Esophagus squamous epithelium (tissue), 5 donors: ENCODE results near the gene OBSCN. TPM values are rescaled to one million over a fixed set of nuclear protein-coding genes. Genes with fewer than 3 reads are reported as not detected.
A peak's percentile ranks its signal among the peaks of the same experiment; 100 is the strongest.

ENCODE experiments used
- DNase-seq: peaks from one replicate; lab custom pipeline; 2025; lab: John Stamatoyannopoulos, UW
- H3K27ac ChIP-seq, 4 donors: fragments of 200-600 bp; sonication (generic); one replicate each; pipeline ENCODE4 v1.5.1; 2016 to 2019; ENCODE audit warnings: mild to moderate bottlenecking in 1 of 4
- H3K27me3 ChIP-seq, 4 donors: fragments of 200-600 bp; sonication (generic); 1 replicate in 3 of 4; 2 replicates in 1 of 4; pipeline versions ENCODE4 v1.5.1 to v1.6.0; 2017 to 2021; ENCODE audit warnings: antibody characterized with exemption in 1 of 4
- H3K36me3 ChIP-seq, 3 donors: fragments of 200-600 bp; sonication (generic); one replicate each; pipeline ENCODE4 v1.5.1; 2016 to 2019
- H3K4me1 ChIP-seq, 3 donors: fragments of 200-600 bp; sonication (generic); one replicate each; pipeline ENCODE4 v1.5.1; 2017 to 2019
- H3K4me3 ChIP-seq, 4 donors: fragments of 200-600 bp; sonication (generic); 1 replicate in 3 of 4; 2 replicates in 1 of 4; pipeline ENCODE4 v1.5.1; 2016 to 2019; ENCODE audit warnings: mild to moderate bottlenecking in 2 of 4, moderate library complexity in 1 of 4
- H3K9me3 ChIP-seq, 3 donors: fragments of 200-600 bp; sonication (generic); one replicate each; pipeline ENCODE4 v1.5.1; 2016 to 2019
- POLR2A ChIP-seq, 4 donors: fragments of 450-650 bp; IDR thresholded peaks; one replicate each; pipeline ENCODE4 v1.6.1; 2017; ENCODE audit warnings: antibody characterized with exemption in 4 of 4, mild to moderate bottlenecking in 4 of 4, moderate library complexity in 3 of 4
- WGBS, 2 donors: methylation state at CpG; one replicate each; pipeline ENCODE4 v1.1.5; 2018; 5-methylcytosine and 5-hydroxymethylcytosine counted together
- intact Hi-C: fragments of 100-400 bp; cut with DNase I; formaldehyde crosslinking; loops from one replicate; pipeline ENCODE4 v1.15.0; 2022
- total RNA-seq, 4 donors: library from RNA; depleted of rRNA; stranded (reverse); fragments of >200 nt; gene quantifications; one replicate each; pipeline ENCODE4 v1.1.0, GENCODE V29; 2016
- TF ChIP-seq, protein P1 (sequence below), 6 experiments: fragments of 450-650 bp in 4 of 6; fragments of 200-600 bp in 2 of 6; sonication (generic) in 2 of 6; IDR thresholded peaks; one replicate each; pipeline ENCODE4 v1.5.1; 2016 to 2019; ENCODE audit warnings: antibody characterized with exemption in 6 of 6, mild to moderate bottlenecking in 4 of 6, moderate library complexity in 4 of 6
- donor health status: DM: yes; HTN: yes; CAD: no.

OBSCN gene
- total RNA-seq, 4 donors from 2014 or later, result 4.0 to 53.2 (median 13.8) TPM

DNA sequence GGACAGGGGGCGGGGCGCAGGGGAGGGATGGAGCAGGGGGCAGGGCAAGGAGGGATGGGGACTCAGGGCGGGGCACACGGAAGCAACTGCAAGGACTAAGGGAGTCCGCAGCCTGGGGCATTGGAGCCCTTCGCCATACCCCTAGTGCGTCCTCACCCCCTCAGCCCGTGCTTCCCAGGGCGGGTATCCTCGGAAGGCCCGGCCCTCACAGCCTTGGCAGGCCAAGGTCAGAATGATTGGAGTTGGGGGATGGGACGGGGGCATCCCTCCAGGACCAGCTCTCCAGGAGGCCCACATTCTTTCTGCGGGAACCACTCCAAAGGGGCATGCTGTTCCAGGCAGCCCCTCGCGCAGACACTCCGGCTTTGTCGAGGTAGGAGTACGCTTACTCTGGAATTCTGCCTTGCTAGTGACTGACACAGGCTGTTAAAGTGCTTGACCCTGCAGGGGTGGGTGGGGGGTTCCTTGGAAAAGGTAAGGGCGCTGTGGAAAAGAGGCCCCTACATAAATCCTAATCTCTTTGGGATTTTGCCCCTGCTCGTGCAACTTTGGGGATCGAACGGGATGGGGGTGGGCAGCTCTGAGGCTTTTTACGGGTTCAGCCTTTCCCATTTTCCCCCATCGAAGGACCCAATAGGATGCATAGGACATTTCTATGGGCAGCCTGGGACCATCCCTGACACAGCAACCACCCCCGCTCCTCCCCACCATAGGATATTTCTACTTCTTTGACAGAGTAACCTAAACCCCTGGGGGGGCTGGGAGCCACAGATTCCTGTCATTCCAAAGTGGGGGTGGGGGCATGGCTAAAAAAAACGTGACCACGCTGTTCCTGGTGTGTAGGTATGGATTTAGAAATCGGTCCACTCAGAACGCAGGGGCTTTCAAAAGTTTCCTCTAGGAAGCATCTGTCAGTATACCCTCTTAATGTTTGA is 199.5 kb downstream of the OBSCN start:
- 23 to 36% methylated on average over 11 to 14 of the region's 29 CpGs for WGBS, 2 donors
- Histone ChIP-seq H3K27me3 (no peaks in the 10 kb centered on the region), H3K4me1 (peaks cover 37 to 72% (median 46%) of the 10 kb centered on the region in 3 donors), H3K4me3 (peak overlapping the region; percentile 72 to 98 (median 96)), H3K27ac (peak overlapping the region; percentile 84 to 96 (median 93)), H3K36me3 (peaks cover 0 to 23% (median 0%) of the 10 kb centered on the region in 3 donors), H3K9me3 (no peaks in the 10 kb centered on the region)
- intact Hi-C loops, result no loop called here
- DNase-seq, result no peak
- TF ChIP-seq, protein P1, sequence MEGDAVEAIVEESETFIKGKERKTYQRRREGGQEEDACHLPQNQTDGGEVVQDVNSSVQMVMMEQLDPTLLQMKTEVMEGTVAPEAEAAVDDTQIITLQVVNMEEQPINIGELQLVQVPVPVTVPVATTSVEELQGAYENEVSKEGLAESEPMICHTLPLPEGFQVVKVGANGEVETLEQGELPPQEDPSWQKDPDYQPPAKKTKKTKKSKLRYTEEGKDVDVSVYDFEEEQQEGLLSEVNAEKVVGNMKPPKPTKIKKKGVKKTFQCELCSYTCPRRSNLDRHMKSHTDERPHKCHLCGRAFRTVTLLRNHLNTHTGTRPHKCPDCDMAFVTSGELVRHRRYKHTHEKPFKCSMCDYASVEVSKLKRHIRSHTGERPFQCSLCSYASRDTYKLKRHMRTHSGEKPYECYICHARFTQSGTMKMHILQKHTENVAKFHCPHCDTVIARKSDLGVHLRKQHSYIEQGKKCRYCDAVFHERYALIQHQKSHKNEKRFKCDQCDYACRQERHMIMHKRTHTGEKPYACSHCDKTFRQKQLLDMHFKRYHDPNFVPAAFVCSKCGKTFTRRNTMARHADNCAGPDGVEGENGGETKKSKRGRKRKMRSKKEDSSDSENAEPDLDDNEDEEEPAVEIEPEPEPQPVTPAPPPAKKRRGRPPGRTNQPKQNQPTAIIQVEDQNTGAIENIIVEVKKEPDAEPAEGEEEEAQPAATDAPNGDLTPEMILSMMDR (IDR thresholded peaks at IDR 0.05), result no peak
- no peak for TF ChIP-seq POLR2A (IDR thresholded peaks at IDR 0.05)

DNA sequence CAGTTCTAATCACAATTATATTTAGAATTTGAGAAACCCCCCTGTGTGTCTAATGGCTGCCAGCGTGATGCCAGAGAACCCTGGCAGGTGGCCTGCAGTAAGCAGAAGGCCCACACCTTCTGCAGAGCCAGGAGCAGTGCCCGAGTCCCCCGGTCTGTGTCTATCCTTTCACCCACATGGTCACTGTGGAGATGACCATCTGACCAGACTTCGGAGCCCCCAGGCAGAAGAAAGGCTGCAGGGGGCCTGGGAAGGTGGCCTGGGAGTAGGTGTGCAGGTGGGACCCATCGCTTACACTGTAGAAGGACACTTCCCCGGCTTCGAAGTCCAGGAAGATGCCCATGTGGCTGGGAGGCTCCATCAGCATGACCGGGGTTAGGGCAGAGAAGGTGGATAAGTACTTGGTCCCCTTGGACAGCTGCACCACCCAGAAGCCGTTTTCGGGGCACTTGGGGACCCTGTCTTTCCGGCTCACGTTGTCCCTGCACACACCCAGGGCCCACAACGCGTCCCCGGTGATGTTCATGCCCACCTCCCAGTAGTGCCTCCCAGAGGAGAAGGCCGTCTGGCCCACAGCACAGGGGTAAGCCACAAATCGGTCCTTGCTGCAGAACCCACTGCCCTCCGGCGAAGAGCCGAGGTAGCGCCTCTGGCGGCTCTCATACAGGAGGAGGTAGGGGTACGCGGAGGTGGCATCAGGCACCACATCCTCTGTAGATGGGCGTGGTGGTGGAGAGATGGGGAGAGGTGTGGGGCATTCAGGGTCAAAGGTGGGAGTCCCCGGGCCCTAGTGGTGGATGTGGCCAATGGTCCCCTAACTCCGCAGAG is 200.4 kb downstream of the OBSCN start:
- TF ChIP-seq, protein P1 (IDR thresholded peaks at IDR 0.05), result no peak
- TF ChIP-seq POLR2A (IDR thresholded peaks at IDR 0.05), result no peak
- Histone ChIP-seq H3K9me3 (no peaks in the 10 kb centered on the region), H3K4me3 (peak overlapping the region in 1 of 4 donors; percentile 16), H3K27me3 (no peaks in the 10 kb centered on the region), H3K36me3 (peaks cover 0 to 19% (median 0%) of the 10 kb centered on the region in 3 donors), H3K27ac (no peak overlapping the region), H3K4me1 (peaks cover 30 to 72% (median 38%) of the 10 kb centered on the region in 3 donors)
- WGBS, 2 donors, result 92% methylated on average over 13 to 16 of the region's 27 CpGs
- no peak for DNase-seq
- intact Hi-C loops, result no loop called here

GRCh38 chr1:228408869-228409805 is 201.3 kb downstream of the OBSCN start:
- intact Hi-C loops, result no loop called here
- no peak for TF ChIP-seq POLR2A (IDR thresholded peaks at IDR 0.05)
- TF ChIP-seq, protein P1 (IDR thresholded peaks at IDR 0.05), result no peak
- Histone ChIP-seq H3K27me3 (no peaks in the 10 kb centered on the region), H3K4me1 (peaks cover 22 to 65% (median 29%) of the 10 kb centered on the region in 3 donors), H3K36me3 (peaks cover 0 to 17% (median 0%) of the 10 kb centered on the region in 3 donors), H3K4me3 (no peak overlapping the region), H3K27ac (peak overlapping the region in 3 of 4 donors; percentile 14 to 46 (median 36)), H3K9me3 (no peaks in the 10 kb centered on the region)
- no peak for DNase-seq
- 80% methylated on average over 2 of the region's 19 CpGs; no CpG with 5 or more reads in 1 of the 2 donors for WGBS, 2 donors

GRCh38 chr1:228410015-228410414 is 202.2 kb downstream of the OBSCN start:
- no peak for DNase-seq
- Histone ChIP-seq H3K27me3 (peaks cover 0 to 7% (median 0%) of the 10 kb centered on the region in 4 donors), H3K4me1 (peaks cover 19 to 56% (median 21%) of the 10 kb centered on the region in 3 donors), H3K36me3 (peaks cover 0 to 12% (median 0%) of the 10 kb centered on the region in 3 donors), H3K27ac (peak overlapping the region in 3 of 4 donors; percentile 14 to 47 (median 46)), H3K9me3 (no peaks in the 10 kb centered on the region), H3K4me3 (no peak overlapping the region)
- no peak for TF ChIP-seq POLR2A (IDR thresholded peaks at IDR 0.05)
- TF ChIP-seq, protein P1 (IDR thresholded peaks at IDR 0.05), result no peak
- 70 to 90% methylated on average over 4 of the region's 8 CpGs for WGBS, 2 donors
- intact Hi-C loops, result no loop called here
